GM19238 (cell line): ENCODE data around the gene STAB1.

Experiments used
- DNase-seq: peaks from one replicate; pipeline ENCODE4 v3.0.0; 2011; ENCODE audit warnings: low spot score; ENCODE audit not compliant: insufficient read length

Gene STAB1

DNA sequence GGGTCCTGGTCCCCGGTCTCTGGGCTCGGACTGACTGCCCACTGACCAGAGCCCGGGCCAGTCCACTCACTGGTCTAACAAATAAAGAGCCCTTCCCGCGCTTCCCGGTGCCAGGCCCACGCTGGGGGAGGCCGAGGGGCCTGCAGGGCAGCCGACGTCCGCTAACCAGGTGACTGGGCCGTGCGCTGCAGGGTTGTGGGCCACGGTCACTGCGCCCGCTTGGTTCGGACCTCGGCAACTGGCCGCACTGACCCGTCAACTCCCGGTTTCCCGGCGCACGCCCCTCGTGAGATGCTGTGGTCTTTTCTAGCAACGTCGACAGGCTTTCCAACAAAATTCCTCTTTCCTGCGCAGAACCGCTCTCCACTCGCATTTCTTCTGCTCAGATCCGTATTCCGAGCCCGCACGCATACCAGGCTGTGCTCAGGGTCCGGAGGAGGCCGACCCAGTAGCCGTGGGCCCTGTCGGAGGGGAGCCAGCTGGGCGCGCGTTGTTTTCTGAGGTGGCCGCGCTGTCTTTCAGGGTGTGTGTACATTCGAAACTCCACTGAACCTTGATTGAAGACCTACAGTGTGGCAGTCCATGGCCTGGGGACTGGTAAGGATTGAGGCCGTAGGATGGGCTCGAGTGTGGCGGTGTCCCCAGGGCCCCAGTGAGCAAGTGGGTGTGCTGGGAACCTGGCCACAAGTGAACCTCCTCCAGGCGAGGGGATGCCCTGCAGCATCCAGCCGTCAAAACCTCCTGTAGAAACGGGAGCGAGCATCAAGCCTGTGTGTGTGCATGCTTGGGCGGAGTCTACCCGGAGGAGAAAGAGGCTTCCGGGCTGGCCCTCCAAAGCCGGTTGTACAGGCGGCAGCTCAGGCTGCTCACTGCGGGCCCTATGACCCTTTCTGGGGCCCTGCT is 39.4 kb downstream of the STAB1 start:
- DNase-seq, result no peak

DNA sequence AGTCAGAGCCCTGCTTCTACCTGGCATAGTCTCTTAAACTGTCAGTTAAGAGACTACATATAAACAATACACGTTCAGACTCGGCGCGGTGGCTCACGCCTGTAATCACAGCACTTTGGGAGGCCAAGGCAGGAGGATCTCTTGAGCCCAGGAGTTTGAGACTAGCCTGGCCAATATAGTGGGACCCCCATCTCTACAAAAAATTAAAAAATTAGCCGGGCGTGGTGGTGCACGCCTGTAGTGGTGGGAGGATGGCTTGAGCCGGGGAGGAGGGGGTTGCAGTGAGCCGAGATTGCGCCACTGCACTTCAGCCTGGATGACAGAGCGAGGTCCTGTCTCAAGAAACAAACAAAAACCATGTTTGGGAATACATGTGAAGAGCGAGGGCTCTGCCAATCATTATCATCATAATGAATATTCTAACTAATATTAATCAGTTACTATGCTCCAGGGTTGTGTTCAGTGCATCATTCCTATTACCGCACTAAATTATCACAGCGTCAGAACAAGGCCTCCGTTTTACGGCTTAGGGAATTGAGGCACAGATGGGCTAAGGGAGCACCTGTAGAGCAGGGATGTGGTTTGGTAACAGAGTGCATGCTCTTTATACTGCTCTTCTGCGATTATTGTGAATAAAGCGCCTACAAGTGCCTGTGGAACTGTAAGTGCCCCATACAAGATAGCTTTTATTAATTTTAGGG is 40.4 kb downstream of the STAB1 start:
- no peak for DNase-seq

DNA sequence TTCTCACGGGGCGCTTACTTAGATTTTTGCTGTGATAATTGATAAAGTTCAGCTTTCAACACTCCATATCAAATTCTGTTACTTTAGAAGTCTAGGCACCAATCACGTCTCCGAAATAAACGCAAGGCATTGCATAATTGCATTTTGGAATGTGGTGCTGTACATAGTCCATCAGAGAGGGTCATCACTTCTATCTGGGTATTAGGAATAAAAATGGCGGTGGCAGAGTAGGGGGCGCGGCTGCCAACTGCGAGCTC is 40.9 kb downstream of the STAB1 start:
- no peak for DNase-seq

DNA sequence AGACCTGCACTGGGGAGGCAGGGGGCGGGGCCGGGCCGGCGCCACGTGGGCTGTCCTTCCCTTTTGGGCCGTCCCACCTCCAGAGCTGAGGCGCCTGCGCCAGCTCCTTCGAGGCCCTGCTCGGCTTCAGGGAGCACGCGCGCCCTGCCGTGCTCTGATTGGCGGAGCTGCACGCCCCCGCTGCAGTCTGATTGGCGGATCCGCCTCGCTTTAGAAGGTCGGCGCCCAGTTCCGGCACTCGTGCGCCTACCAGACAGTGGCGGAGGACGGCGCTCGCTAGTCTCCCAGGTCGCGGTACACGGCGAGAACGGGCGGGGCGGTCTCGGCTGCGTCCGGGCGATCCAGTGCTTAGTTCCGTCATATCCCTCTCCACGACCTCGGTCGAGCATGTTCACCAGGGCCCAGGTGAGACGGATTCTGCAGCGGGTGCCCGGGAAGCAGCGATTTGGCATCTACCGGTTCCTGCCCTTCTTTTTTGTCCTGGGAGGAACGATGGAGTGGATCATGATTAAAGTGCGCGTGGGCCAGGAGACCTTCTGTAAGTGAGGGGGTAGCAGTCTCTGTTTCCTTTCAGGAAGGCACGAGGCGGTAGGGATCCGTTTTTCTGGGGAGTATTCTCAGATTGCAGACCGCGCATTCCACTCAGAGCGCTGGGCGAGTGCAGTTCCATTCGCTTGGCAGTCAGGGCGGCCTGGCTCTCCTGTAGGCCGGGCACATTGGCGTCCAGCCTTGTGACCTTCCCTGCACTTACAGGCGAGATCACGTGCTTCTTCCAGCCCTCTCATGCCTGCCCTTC is 41.4 kb downstream of the STAB1 start, which contains the start of gene UQCC5:
TSS of gene UQCC5 (plus strand) at position 237 of the 796 bp plus-strand sequence. CDS start at position 388, 151 bp downstream.
- peak; percentile 99 for DNase-seq

DNA sequence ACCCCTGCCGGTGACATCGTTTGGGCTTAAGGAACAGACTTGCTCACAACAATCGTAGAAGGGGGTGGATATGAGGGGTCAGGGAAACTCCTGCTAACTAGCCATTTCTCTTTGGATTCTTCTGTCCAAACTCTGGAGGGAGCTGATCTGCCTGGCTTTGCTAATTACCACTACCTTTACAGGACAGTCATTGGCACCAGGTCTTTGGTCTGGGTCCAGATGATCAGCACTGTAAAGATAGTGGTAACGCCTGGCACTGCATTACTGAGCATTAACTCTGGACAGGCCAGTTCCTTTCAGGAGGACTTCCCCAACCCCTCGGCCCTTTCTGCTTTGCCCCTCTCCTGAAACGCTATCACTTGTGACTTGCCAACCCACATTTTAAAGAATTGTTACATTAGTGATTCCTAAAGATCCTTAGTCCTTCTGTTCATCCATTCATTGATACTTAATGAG is 42.1 kb downstream of the STAB1 start:
- DNase-seq, result no peak

DNA sequence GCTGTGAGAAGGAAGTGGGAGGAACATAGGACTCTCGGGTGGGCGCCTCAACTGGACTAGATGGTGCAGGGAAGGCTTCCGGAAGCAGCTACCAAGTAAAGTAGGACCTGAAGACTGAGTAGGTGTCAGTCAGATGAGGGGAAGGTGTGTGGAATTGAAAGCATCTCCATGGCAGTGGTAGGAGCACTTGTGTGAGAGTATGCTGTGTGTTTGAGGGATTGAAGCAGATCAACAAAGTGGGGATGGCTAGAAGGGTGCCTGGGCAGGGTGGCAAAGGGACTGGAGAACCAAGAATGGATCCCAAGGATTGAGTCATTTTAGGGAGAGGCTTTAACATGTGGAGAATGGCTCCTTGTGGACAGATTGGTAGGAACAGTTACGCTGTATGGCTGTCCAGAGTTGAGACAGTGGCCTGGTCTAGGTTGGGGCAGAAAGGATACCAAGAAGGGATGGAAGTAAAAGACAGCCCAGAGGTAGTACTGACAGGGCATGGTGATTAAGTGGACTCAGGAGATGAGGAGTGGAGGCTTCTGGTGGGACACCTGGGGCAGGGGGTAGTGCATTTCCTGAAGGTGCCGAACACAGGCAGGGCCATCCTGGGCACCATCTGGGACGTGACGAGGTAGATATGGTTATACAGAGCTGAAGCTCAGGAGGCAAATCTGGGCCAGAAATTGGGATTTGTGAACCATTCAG is 42.7 kb downstream of the STAB1 start:
- no peak for DNase-seq

DNA sequence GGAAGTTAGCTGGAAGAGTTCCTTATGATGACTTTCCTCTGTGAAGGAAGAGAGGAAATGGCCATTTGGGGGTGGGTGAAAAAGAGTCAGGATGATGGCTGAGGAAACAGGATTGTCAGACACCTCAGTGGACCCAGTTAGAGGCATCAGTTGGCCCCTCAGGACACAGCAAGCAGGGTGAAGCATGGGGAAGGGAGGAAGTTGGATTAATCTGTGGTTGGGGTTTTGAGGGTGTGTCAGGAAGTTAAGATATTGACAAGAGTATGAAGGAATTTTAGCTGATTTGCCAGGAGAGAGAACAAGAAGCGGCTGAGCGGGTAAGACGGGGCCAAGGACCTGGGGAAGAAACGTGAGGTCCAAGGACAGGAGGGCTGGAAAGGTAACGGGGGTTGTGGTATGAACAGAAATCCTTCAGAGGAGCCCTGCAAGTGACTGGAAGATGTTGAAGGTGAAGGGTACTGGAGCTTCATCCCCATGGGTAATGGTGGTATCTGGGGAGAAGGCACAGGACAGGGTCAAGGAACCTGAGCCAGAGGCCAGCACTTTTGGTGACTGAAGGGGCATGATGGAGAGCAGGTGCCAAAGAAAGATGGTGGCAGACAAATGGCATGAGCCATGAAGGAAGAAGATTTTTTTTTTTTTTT is 44.0 kb downstream of the STAB1 start:
- DNase-seq, result no peak

DNA sequence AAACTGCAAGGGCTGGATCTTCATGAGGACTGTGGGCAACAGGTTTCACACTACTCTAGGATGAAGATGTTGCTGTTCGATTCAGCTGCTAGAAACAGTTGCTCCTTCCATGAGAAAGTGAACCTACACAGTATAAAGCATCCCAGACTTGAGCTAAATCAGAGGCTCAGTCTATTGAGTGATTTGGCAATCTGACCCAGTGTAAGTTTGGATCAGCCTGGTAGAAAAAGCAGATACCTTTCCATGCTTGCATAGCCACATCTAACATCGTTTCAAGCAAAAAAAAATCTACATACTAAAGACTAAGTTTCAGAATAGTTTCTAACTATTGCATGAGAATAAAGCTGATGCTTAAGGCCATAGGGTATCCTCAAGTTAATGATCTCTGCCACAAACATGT is 45.9 kb downstream of the STAB1 start:
- no peak for DNase-seq

DNA sequence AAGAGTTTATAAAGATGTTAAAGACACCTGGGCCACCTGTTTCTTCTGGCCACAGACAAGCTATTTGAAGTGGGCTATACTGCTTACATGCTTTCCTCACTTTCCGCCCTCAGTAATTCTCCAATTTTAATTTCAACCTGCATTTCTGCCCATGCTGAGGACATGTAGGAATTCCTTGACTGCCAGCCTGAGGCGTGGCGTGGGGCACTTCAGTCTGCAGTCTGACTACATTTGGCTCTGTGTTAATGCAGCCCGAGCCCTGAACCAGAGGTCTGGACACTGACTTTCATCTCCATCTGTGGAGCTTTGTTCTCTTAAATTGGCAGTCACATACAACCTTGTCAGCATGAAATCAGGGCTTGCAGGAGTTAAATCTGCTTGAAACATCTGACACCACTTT is 49.8 kb downstream of the STAB1 start:
- DNase-seq, result no peak

DNA sequence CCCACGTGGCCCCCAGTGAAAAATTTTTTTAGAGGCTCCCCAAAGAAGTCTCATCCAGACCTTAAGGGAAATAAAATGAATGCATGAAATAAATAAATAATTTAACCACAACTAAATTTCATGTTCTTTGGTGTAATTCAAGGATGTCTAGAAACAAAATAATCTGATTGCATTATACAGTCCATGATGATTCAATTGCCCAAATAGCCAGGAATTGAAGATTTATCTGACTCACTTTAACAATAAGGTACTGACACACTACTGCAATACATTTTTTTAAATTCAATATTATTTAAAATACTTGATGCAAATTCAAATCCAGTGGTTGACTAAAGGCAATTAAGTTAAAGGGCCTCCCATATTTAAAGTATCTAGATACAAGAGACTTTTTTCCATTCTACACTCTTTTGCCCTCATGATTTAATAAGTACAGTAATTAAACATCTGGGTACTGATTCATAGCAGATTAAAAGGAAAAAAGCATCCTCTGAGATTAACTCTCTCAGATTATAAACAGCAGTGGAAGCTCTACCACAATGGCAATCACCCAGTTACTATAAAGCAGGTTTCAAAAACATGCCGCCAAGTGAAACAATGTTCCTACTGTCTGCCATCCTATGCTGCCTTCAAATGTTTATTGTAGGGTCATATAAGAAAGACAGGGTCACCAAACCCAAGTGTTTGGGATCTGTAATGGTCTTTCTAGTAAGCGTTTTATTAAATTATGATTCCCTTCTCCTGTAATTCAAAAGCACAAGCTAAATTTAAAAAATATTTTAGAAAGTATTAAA is 51.2 kb downstream of the STAB1 start:
- no peak for DNase-seq

DNA sequence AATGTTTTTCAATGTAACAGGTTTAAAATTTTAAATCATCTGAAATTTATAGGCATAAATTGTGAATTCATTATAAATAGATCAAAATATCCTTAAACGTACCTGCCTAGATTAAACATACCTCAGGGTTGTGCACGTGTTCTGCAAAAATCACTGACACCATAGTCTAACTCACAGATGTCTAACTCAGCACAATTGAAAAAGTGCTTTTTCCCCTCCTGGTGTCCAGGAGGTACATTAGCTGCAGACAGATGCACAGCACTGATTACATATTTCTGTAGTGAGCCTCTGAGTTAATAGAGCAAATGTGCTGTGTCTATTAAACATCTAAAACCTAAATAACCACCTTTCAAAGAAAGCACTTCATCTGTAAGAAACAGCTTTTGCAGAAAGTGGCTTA is 52.0 kb downstream of the STAB1 start:
- DNase-seq, result no peak

DNA sequence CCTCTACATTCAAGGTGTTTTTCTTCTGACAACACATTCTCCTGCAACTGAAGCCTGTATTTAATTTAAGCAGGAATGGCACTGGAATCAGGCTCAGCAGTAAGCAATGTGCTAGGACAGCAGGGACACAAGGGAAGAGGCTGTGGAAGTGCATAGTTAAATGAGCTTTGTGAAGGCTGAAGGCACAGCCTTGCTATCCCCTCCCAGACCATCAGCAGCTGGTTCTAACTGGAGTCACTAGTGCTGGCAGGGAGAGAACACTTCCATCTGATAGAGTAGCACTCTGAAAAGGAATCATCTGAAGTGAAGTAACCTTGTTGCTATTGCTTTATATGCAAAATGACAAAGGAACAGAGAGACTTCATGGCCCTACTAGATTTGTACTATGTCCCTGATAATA is 56.0 kb downstream of the STAB1 start:
- no peak for DNase-seq

DNA sequence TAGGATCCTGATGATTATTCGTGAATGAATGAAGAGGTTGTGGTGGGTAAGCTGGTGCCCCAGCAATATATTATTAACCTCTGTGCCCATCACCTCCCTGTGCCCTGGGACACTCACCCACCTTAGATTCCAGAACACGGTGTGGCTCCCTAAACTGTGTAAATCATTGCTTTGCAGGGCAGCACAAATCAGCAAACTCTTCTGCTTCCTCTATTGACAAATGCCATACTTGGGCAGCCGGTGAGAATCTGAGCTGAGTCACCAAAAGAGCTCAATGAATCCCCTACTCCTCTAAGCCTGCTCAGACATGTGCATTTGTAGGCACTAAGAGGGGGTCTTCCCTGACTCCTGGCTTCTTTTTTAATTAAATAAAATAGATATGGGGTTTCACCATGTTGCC is 57.0 kb downstream of the STAB1 start:
- no peak for DNase-seq

DNA sequence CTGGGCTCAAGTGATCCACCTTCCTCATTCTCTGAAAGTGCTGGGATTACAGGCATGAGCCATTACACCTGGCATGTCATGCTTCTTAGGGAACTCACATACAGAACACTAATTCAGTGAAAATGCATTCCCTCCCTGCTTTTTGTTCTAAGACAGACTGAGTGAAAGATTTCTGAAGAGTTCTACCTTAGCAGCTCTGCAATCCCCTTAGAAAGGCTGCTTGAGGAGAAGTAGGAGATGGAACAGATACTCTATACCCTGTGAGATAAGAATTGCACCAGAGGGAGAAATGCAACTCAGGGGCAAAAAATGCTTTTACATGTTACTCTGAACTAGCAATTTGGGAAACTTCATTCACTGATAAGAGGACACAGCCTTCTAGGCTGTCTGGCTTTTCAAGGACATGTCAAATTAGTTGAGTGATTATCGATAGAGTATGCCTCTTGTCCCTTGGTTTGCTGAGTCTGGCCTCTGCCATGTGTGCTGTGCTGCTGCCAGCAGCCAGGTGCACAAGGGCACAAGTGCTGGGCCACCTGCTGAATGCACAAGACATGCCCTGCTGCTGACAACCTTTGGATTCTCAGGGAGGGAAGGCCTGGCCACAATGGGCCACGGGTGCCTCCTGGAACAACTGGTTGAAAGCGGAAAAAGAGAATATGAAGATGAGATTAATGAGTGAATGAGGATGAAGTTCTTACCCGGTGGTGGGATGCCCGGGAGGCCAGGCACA is 59.1 kb downstream of the STAB1 start:
- no peak for DNase-seq

DNA sequence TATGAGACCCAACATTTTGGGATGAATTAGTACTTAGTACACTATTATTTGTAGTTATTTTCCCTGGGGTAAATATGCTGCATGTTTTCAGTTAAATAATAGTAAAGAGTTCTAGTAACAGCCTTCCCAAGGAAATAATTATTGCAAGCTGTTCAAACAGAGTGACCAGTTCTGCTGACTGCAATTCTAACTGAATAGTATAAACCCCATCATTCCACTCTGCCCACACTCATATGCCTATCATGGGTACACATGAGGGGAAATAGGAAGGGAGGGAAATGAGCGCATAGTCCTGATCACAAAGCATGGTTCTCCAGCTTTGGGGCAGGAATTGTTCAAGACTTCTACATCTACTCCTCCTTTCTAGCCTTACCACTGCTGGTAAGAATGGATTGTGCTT is 59.9 kb downstream of the STAB1 start:
- no peak for DNase-seq

DNA sequence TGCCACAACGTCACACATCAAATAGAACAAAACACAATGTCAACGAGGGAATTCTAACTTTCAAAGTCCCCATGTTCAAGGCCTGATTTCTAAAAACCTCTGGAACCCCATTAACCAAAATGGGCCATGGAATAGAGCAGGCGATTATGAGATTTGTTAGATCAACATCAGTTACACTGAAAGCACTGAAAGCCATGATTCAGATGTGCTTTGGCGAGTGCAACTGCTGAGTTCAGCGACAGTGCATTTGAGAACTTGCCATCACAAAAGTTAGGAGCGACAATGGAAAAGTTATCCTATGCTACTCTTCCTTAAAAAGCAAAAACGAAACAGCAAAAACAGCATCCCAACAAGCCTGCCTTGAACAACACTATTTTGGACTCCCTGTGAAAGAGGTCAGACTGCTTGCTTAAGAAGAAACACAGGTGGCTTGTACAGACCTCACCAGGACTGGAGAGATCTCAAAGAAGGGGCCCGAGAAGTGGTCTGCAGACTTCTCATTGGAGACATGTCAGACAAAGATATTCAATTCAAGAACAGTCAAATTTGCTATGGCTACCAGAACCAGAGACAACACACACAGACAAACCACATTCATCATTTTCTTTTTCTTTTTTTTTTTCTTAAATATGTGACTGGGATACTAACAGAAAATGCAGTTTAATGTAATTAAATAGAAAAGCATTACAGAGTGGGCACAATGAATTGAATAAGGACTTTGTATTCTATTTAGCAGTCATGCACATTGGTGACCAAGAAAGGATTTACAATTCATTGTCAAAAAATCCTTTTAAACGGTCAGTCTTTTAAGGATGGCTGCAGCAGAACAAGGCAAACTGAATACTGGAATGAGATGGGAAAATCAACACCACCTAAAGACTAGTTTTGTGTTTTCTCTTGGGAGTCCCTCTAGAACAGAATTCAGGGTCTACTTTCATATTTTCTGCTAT is 62.1 kb downstream of the STAB1 start:
- no peak for DNase-seq

DNA sequence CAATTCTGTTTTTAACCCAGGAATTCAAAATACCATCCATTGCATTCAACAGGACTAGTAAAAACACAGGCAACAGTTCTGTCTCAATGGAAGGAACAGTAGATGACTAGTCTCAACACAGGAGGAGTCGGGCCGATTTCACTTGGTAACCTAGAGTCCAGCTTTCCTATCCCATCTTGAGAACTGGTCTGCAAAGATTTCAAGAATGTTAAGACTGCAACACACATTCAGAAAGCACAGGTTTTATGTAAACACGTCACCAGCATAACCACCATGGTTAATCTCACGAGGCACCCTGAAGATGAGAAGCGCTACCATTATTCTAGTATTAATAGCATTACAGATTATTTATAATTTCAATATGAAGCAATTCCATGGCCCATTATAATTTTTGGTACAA is 63.3 kb downstream of the STAB1 start:
- DNase-seq, result no peak

DNA sequence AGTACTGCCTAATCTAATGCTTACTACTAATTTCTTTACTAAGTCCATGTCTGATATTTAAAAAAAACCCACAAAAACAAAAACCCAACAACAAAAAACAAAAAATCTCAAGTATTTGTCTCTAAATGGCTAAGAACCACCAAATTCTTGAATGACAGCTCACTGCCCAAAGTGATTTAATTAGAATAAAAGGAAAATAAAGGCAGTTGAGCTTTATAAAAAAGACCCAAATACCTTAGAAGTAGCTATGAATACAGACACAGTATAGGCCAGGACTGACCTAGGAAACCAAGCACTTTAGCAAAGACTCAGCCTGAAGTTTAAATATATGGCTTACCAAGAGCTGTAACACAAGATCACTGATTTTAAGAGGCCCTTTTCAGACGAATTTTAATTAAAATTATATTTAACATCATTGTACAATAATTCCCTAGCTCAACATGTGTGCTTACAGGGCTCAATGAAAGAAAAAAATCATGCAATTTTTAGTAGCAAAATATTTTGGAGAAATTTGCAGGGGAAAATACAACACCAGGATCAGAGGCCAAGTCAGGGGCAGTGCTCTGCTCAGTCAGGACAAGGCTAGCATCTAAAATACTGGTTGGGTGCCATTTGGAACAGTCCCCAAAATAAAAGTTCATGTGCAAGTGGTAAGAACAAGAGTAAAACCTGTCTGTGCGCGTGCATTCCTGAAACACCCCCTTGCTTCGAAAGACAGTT is 66.0 kb downstream of the STAB1 start:
- no peak for DNase-seq
